Thyroid gland (tissue), 4 donors: ENCODE measurements around the gene ITGB4.

ENCODE experiments used
- CTCF ChIP-seq, 6 experiments: fragments of 200-600 bp in 3 of 6; fragments of 450-650 bp in 3 of 6; sonication (generic) in 3 of 6; IDR thresholded peaks; one replicate each; pipeline ENCODE4 v1.5.1; 2016 to 2019; ENCODE audit warnings: antibody characterized with exemption in 6 of 6, mild to moderate bottlenecking in 2 of 6, inconsistent platforms in 1 of 6, moderate library complexity in 1 of 6
- POLR2A ChIP-seq, 2 donors: fragments of 450-650 bp; IDR thresholded peaks; one replicate each; pipeline ENCODE4 v1.6.1; 2017; ENCODE audit warnings: antibody characterized with exemption in 2 of 2, mild to moderate bottlenecking in 2 of 2, moderate library complexity in 1 of 2

- TF ChIP-seq POLR2A (IDR thresholded peaks at IDR 0.05) (no peak), CTCF (IDR thresholded peaks at IDR 0.05) (no peak)
Observed at GRCh38 chr17:75743625-75744206, 22.5 kb downstream of the ITGB4 start.
